Activated B cell treated with CpG ODN at 0.5 μM for 24 hours (primary cell): ENCODE results near the gene FCGR2B. TPM values are rescaled to one million over a fixed set of nuclear protein-coding genes. Genes with fewer than 3 reads are reported as not detected.

ENCODE experiments used
- ATAC-seq: fragments of 200-7000 bp; cut with Tn5 transposase; one replicate; pipeline ENCODE4 v1.10.0; 2021; ENCODE audit warnings: low read depth, mild to moderate bottlenecking, moderate library complexity
- CTCF ChIA-PET: fragments of 350-600 bp; sonication (Branson Sonifier 250); formaldehyde crosslinking; loops from one replicate; lab custom pipeline; 2021; ENCODE audit warnings: antibody characterized with exemption; lab: Charles Lee
- POLR2A ChIA-PET: fragments of 350-600 bp; sonication (Branson Sonifier 250); formaldehyde crosslinking; loops from one replicate; lab custom pipeline; 2021; ENCODE audit warnings: antibody characterized with exemption; lab: Charles Lee
- DNase-seq: peaks from one replicate; pipeline ENCODE4 v3.0.0; 2022
- H3K27ac Mint-ChIP-seq: one replicate; pipeline ENCODE4 v1.8.0; 2020; ENCODE audit warnings: mixed read lengths
- H3K27me3 Mint-ChIP-seq: one replicate; pipeline ENCODE4 v1.8.0; 2021; ENCODE audit warnings: mixed read lengths
- H3K36me3 Mint-ChIP-seq: one replicate; pipeline ENCODE4 v1.8.0; 2021; ENCODE audit warnings: low read depth, mixed read lengths
- H3K4me1 Mint-ChIP-seq: one replicate; pipeline ENCODE4 v1.8.0; 2021; ENCODE audit warnings: mixed read lengths
- H3K4me3 Mint-ChIP-seq: one replicate; pipeline ENCODE4 v1.8.0; 2020; ENCODE audit warnings: mild to moderate bottlenecking, mixed read lengths
- H3K9me3 Mint-ChIP-seq: one replicate; pipeline ENCODE4 v1.8.0; 2020; ENCODE audit warnings: mixed read lengths
- intact Hi-C: fragments of 100-400 bp; cut with micrococcal nuclease; formaldehyde crosslinking; loops from one replicate; pipeline ENCODE4 v1.15.1; 2024
- total RNA-seq: library from RNA; stranded (reverse); gene quantifications from 2 replicates; pipeline ENCODE4 v1.2.3, GENCODE V29; 2022
- TF ChIP-seq, protein P1 (sequence below): fragments of 200-600 bp; IDR thresholded peaks from one replicate; pipeline ENCODE4 v1.8.0; 2022; ENCODE audit warnings: antibody characterized with exemption, mild to moderate bottlenecking

FCGR2B gene
- total RNA-seq, 1 donor from 2014 or later: 77.5 TPM

DNA sequence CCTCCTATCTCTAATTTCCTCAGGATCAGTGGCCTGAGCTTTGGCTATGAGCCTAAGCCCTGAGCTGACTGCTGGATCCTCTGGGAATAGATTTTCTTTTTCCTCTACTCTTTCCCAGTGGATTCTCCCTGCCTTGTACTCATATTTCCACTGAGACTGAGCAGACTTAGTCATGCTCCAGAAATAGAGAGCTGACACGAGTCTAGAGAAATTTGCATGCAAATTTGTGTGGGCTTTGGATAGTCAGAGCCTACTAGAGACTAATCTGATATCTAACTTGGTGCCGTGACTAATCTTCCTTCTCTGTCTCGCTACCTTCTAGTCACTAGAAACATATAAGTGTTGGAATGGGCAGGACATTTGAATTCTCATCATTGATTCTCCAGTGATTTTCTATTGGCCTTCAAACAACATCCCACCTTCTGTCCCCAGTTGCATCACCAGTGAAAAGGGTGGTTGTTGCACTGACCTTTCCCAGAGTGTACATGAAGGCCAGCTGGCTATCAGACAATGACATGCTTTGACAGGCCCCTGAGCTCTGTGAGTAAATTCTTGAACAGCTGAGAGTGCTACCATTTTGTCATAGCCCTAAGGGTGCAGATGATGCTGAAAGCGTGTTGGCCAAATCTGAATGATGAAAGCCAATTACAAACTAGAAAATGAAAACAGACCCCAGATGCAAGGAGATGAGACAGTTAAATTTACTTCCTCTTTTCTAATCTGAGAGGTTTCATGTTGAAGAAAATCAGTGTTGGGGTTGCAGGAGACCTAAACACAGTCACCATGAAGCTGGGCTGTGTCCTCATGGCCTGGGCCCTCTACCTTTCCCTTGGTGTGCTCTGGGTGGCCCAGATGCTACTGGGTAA lies 43.8 kb downstream of the FCGR2B start, which contains the start of gene FCRLA:
Gene FCRLA (plus strand): TSS at position 748 of the 866 bp plus-strand sequence. CDS start 36 bp downstream, at position 784.
- H3K4me3 Mint-ChIP-seq: no peak within 1 kb of the TSS
- ATAC-seq: peak; percentile 53
- H3K9me3 Mint-ChIP-seq: no peaks in the 10 kb centered on the region
- CTCF ChIA-PET: interaction anchor here (1.0 to 6.3 kb wide), 5 partner anchors 9 to 59 kb away, joined by 3 to 56 read pairs (median 7); no protein-coding TSS in a partner anchor
- H3K27me3 Mint-ChIP-seq: no peaks in the 10 kb centered on the region
- peaks cover 24% of the 10 kb centered on the region for H3K36me3 Mint-ChIP-seq
- intact Hi-C loops: loop anchor here (10.0 kb wide), 1 partner anchor 1502 kb away; the partner anchor contains the start of gene PEA15
- DNase-seq: no peak
- H3K27ac Mint-ChIP-seq: no peak within 1 kb of the TSS
- peaks cover 28% of the 10 kb centered on the region for H3K4me1 Mint-ChIP-seq
- POLR2A ChIA-PET: interaction anchor here (0.6 to 4.8 kb wide), 20 partner anchors 11 to 661 kb away, joined by 3 to 143 read pairs (median 4); partner anchors contain the start of genes DUSP12, FCRLB and USF1
- TF ChIP-seq, protein P1, sequence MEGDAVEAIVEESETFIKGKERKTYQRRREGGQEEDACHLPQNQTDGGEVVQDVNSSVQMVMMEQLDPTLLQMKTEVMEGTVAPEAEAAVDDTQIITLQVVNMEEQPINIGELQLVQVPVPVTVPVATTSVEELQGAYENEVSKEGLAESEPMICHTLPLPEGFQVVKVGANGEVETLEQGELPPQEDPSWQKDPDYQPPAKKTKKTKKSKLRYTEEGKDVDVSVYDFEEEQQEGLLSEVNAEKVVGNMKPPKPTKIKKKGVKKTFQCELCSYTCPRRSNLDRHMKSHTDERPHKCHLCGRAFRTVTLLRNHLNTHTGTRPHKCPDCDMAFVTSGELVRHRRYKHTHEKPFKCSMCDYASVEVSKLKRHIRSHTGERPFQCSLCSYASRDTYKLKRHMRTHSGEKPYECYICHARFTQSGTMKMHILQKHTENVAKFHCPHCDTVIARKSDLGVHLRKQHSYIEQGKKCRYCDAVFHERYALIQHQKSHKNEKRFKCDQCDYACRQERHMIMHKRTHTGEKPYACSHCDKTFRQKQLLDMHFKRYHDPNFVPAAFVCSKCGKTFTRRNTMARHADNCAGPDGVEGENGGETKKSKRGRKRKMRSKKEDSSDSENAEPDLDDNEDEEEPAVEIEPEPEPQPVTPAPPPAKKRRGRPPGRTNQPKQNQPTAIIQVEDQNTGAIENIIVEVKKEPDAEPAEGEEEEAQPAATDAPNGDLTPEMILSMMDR: no peak

DNA sequence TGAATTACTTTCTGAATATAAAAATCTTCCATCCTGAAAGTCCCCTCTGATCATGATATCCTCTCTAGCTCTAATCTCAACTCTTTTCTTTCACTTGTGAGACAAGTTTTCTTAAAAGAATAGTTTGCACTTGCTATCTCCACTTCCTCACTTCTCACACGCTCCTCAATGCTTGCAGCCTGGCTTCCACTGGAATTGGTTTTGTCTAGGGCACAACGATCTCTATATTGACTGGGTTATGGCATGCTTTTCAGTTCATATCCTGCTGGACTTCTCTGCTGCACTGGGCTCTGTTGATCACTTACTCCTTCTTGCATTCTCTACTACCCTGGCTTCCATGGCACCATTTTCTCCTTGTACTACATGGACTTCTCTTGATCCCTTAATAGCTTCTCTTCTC lies 44.6 kb downstream of the FCGR2B start:
- DNase-seq: no peak
- CTCF ChIA-PET: interaction anchor here (1.0 to 6.3 kb wide), 5 partner anchors 8 to 220 kb away, joined by 3 to 56 read pairs (median 7); no protein-coding TSS in a partner anchor
- TF ChIP-seq, protein P1: no peak
- intact Hi-C loops: loop anchor here (10.0 kb wide), 1 partner anchor 1503 kb away; the partner anchor contains the start of gene PEA15
- Mint-ChIP-seq H3K27ac (no peak overlapping the region), H3K27me3 (no peaks in the 10 kb centered on the region), H3K9me3 (no peaks in the 10 kb centered on the region), H3K36me3 (peaks cover 32% of the 10 kb centered on the region), H3K4me3 (no peak overlapping the region), H3K4me1 (peaks cover 35% of the 10 kb centered on the region)
- POLR2A ChIA-PET: interaction anchor here (0.6 to 4.8 kb wide), 17 partner anchors 10 to 482 kb away, joined by 3 to 143 read pairs (median 4); partner anchors contain the start of genes DUSP12 and FCRLB
- ATAC-seq: no peak

DNA sequence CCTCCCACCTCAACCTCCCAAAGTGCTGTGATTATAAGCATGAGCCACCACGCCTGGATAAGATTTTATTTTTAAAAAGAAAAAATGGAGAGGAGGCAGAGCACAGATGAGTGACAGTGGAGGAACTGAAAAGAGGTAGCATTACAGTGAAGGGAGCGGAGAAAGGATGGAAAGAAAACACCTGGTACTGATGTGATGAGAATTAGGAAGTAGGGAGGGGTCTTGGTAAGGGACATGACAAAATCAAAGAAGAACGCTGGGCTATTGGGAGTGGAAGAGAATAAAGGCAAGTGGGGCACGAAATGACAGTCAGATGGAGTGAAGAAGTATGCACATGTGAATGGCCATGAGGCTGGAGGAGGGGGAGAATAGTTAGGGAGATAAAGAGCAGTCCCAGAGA lies 46.4 kb downstream of the FCGR2B start:
- peaks cover 50% of the 10 kb centered on the region for H3K36me3 Mint-ChIP-seq
- peak overlapping the region; percentile 78 for H3K27ac Mint-ChIP-seq
- H3K4me1 Mint-ChIP-seq: peaks cover 37% of the 10 kb centered on the region
- H3K4me3 Mint-ChIP-seq: no peak overlapping the region
- ChIA-PET CTCF (interaction anchor here (1.5 to 6.3 kb wide), 2 partner anchors 16 to 30 kb away, joined by 4 to 56 read pairs; no protein-coding TSS in a partner anchor), POLR2A (interaction anchor here (3.5 kb wide), 2 partner anchors 8 to 31 kb away, joined by 34 to 80 read pairs; no protein-coding TSS in a partner anchor)
- H3K27me3 Mint-ChIP-seq: no peaks in the 10 kb centered on the region
- no peaks in the 10 kb centered on the region for H3K9me3 Mint-ChIP-seq
- TF ChIP-seq, protein P1: no peak
- ATAC-seq (no peak), DNase-seq (no peak)
- intact Hi-C loops: loop anchor here (10.0 kb wide), 1 partner anchor 1505 kb away; the partner anchor contains the start of gene PEA15

DNA sequence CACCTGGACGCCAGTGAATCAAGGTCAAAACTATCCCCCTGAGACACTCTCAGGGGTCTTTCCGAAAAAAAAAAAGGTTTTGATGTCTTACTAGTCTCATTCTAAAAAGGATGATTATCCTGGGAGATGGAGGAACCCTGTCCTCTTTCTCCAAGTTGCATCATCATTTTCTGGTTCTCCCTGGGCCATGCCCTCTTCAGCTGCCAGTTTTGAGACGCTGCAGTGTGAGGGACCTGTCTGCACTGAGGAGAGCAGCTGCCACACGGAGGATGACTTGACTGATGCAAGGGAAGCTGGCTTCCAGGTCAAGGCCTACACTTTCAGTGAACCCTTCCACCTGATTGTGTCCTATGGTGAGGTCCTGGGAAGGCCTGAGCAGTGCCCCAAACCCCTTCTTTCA lies 47.6 kb downstream of the FCGR2B start:
- DNase-seq (no peak), ATAC-seq (no peak)
- TF ChIP-seq, protein P1: no peak
- no peak overlapping the region for H3K27ac Mint-ChIP-seq
- ChIA-PET POLR2A (interaction anchor here (0.7 kb wide), 1 partner anchor 63 kb away, joined by 3 read pairs; no protein-coding TSS in a partner anchor), CTCF (interaction anchor here (0.9 kb wide), 1 partner anchor 16 kb away, joined by 3 read pairs; no protein-coding TSS in a partner anchor)
- H3K4me3 Mint-ChIP-seq: no peak overlapping the region
- intact Hi-C loops: no loop called here
- peaks cover 56% of the 10 kb centered on the region for H3K36me3 Mint-ChIP-seq
- no peaks in the 10 kb centered on the region for H3K27me3 Mint-ChIP-seq
- peaks cover 39% of the 10 kb centered on the region for H3K4me1 Mint-ChIP-seq
- no peaks in the 10 kb centered on the region for H3K9me3 Mint-ChIP-seq
